ENCODE results near the gene RAB7B. TPM values are rescaled to one million over a fixed set of nuclear protein-coding genes. Genes with fewer than 3 reads are reported as not detected.

RAB7B gene
- total RNA-seq, 2 donors from 2014 or later: 2.5 to 12.0 TPM

DNA sequence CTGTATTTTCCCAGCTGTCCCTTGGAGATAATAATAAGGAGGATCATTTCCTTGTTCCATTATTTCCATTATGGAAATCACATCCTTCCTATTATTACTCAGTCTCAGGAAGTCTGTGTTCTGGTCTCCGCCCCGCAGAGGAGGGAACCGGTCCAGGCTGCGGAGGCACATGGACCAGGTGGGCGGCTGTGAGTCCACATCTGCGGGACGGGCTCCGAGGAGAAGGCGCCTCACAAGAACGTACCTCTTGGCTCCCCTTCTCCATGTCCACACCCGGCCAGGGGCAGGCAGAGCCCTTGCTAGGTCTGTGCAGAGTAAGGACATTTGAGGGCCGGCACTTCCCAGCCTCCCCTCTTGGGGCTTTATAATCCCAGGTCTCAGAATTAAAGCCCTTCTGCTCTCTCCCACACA, 14.6 kb downstream of the RAB7B start:
- TF ChIP-seq, protein P1, sequence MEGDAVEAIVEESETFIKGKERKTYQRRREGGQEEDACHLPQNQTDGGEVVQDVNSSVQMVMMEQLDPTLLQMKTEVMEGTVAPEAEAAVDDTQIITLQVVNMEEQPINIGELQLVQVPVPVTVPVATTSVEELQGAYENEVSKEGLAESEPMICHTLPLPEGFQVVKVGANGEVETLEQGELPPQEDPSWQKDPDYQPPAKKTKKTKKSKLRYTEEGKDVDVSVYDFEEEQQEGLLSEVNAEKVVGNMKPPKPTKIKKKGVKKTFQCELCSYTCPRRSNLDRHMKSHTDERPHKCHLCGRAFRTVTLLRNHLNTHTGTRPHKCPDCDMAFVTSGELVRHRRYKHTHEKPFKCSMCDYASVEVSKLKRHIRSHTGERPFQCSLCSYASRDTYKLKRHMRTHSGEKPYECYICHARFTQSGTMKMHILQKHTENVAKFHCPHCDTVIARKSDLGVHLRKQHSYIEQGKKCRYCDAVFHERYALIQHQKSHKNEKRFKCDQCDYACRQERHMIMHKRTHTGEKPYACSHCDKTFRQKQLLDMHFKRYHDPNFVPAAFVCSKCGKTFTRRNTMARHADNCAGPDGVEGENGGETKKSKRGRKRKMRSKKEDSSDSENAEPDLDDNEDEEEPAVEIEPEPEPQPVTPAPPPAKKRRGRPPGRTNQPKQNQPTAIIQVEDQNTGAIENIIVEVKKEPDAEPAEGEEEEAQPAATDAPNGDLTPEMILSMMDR (IDR thresholded peaks at IDR 0.05): no peak
- no peak for ATAC-seq (ENCODE audit: insufficient number of reproducible peaks, low FRiP score, low read depth)
- no peak overlapping the region for H3K27ac ChIP-seq
- peaks cover 6 to 16% of the 10 kb centered on the region in 2 donors for H3K4me1 ChIP-seq (ENCODE audit: control insufficient read depth in 1 of 2, low read depth in 2 of 2)
- no peaks in the 10 kb centered on the region for H3K27me3 ChIP-seq (replicated peaks; ENCODE audit: insufficient read depth)
- H3K36me3 ChIP-seq: no peaks in the 10 kb centered on the region
- no peaks in the 10 kb centered on the region for H3K9me3 ChIP-seq
- no peak overlapping the region for H3K4me3 ChIP-seq
- DNase-seq (ENCODE audit: low spot score): no peak

DNA sequence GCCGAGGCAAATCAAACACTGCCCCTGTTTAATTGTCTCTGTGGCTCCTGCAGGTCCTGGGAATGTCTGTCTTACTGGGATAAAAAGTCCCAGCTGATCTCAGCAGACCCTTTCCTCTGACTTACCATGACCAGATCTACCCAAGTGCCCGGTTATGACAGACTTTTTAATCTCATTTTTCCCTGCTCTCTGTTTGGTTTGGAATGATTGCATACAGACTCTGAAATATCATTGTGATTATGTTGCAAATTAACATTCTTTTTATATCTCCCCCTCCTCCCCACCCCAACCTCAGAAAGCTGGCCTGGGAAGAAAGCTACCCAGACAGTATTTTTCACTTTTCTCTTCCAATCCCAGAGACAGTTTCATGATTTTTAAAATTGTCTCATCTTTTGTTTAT, 16.3 kb downstream of the RAB7B start:
- no peaks in the 10 kb centered on the region for H3K9me3 ChIP-seq
- DNase-seq (ENCODE audit: low spot score) (no peak), ATAC-seq (ENCODE audit: insufficient number of reproducible peaks, low FRiP score, low read depth) (no peak)
- TF ChIP-seq, protein P1 (IDR thresholded peaks at IDR 0.05): no peak
- H3K27ac ChIP-seq: peak overlapping the region in 1 of 2 donors; percentile 46
- peaks cover 3% of the 10 kb centered on the region for H3K36me3 ChIP-seq
- no peaks in the 10 kb centered on the region for H3K27me3 ChIP-seq (replicated peaks; ENCODE audit: insufficient read depth)
- no peak overlapping the region for H3K4me3 ChIP-seq
- peaks cover 6 to 16% of the 10 kb centered on the region in 2 donors for H3K4me1 ChIP-seq (ENCODE audit: control insufficient read depth in 1 of 2, low read depth in 2 of 2)

DNA sequence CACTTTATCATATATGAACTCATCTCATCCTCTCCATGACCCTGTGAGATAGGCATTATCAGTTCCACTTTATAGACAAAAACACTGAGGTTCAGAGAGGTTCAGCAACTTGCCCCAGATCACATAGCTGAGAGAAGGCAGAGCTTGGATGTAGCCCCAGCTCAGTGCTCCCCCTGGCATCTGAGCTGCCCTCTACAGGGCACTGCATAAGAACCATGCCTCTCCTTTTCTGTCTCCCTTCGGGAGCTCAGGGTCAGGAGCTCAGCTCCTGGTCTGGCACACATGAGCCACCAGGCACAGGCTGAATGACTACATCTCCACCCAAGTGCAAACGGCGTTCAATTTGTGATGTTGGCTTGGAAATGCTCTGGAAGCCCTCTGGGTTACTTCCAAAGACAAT, 16.9 kb downstream of the RAB7B start:
- H3K27ac ChIP-seq: peak overlapping the region in 1 of 2 donors; percentile 46
- no peak for DNase-seq (ENCODE audit: low spot score)
- no peaks in the 10 kb centered on the region for H3K9me3 ChIP-seq
- no peak for ATAC-seq (ENCODE audit: insufficient number of reproducible peaks, low FRiP score, low read depth)
- H3K27me3 ChIP-seq (replicated peaks; ENCODE audit: insufficient read depth): no peaks in the 10 kb centered on the region
- peaks cover 6 to 16% of the 10 kb centered on the region in 2 donors for H3K4me1 ChIP-seq (ENCODE audit: control insufficient read depth in 1 of 2, low read depth in 2 of 2)
- TF ChIP-seq, protein P1 (IDR thresholded peaks at IDR 0.05): no peak
- no peak overlapping the region for H3K4me3 ChIP-seq
- H3K36me3 ChIP-seq: peaks cover 3% of the 10 kb centered on the region

DNA sequence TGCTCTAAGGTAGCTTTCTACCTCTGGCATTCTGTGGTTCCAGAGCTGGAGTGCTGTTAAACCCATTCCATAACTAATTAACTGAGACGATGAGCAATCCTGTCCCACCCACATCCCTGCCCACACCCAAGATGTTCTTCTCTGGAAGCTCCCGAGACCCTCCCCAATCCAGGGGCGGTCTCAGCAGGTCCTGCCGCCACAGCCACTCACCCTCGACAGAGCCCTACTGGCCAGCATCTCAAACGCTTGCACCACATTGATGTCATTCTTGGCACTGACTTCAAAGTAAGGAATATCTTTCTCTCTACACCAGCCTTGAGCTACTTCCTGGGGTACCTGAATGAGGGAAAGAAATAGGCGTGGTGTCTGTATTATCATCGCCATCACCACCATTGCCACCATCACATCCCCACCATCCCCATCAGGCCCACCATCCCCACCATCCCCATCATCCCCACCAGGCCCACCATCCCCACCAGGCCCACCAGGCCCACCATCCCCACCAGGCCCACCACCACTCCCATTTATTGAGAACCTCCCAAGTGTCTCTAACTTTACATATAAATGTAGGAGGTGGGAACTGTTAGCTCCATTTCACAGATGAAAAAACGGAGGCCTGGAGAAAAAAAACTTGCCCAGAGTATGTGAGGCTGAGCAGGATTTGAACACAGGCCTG, 17.7 kb downstream of the RAB7B start:
- peaks cover 3% of the 10 kb centered on the region for H3K36me3 ChIP-seq
- H3K4me3 ChIP-seq: no peak overlapping the region
- H3K9me3 ChIP-seq: no peaks in the 10 kb centered on the region
- TF ChIP-seq, protein P1 (IDR thresholded peaks at IDR 0.05): no peak
- H3K27ac ChIP-seq: no peak overlapping the region
- no peak for ATAC-seq (ENCODE audit: insufficient number of reproducible peaks, low FRiP score, low read depth)
- no peaks in the 10 kb centered on the region for H3K27me3 ChIP-seq (replicated peaks; ENCODE audit: insufficient read depth)
- no peak for DNase-seq (ENCODE audit: low spot score)
- peaks cover 6 to 16% of the 10 kb centered on the region in 2 donors for H3K4me1 ChIP-seq (ENCODE audit: control insufficient read depth in 1 of 2, low read depth in 2 of 2)

DNA sequence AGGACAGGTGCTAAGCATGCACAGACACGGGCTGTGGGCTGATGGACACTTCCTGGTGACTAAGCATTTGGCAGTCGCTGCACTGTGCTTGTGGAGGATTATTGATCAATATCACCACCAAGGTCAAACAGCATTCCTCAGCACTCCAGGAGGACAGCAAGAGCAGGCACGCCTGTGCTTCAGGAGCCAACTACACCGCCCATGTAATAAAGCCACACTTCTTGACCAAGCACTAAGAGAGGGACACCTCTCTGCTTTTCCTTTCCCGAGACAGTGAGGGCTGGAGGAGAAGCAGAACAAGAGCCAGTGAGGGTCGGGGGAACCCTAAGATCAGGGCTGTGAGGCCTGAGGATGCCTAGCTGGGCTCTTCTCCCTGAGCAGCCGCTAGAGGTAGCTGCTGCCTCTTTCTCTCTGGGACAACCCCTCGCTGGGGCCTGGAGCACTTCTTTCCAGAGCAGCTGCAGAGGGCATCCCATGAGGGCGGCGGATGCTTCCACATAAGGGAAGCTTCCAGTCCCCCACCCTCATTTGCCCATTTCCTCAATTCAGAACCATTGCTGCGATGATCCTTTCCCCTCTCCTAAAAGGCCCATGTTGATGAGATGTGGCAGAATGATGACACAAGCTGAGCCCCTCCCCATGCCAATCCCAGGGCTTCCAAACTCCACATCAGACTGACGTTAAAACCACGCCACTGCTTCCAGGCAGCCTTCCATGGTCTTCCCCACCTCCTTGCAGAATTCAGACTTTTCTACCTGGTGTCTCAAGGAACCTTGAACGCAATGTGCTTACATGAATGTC, 19.1 kb downstream of the RAB7B start:
- no peak overlapping the region for H3K27ac ChIP-seq
- ATAC-seq (ENCODE audit: insufficient number of reproducible peaks, low FRiP score, low read depth): peak; percentile 38
- DNase-seq (ENCODE audit: low spot score): no peak
- H3K4me3 ChIP-seq: no peak overlapping the region
- H3K36me3 ChIP-seq: peaks cover 3% of the 10 kb centered on the region
- H3K9me3 ChIP-seq: no peaks in the 10 kb centered on the region
- TF ChIP-seq, protein P1 (IDR thresholded peaks at IDR 0.05): peak; percentile 59
- peaks cover 6 to 16% of the 10 kb centered on the region in 2 donors for H3K4me1 ChIP-seq (ENCODE audit: control insufficient read depth in 1 of 2, low read depth in 2 of 2)
- no peaks in the 10 kb centered on the region for H3K27me3 ChIP-seq (replicated peaks; ENCODE audit: insufficient read depth)
